AG09319 (cell line): ENCODE results near the gene NPC1.

Source experiments
- DNase-seq: peaks from one replicate; pipeline ENCODE4 v3.0.0-alpha.2; 2010; ENCODE audit warnings: low read depth; ENCODE audit errors: extremely low read depth
- TF ChIP-seq, protein P1 (sequence below): IDR thresholded peaks from 2 replicates; pipeline ENCODE4 v1.5.1; 2011; ENCODE audit warnings: low read depth, mild to moderate bottlenecking, inconsistent platforms, low read length, moderate library complexity

The NPC1 gene

GRCh38 chr18:23573020-23573419, 13.3 kb downstream of the NPC1 start:
- TF ChIP-seq, protein P1, sequence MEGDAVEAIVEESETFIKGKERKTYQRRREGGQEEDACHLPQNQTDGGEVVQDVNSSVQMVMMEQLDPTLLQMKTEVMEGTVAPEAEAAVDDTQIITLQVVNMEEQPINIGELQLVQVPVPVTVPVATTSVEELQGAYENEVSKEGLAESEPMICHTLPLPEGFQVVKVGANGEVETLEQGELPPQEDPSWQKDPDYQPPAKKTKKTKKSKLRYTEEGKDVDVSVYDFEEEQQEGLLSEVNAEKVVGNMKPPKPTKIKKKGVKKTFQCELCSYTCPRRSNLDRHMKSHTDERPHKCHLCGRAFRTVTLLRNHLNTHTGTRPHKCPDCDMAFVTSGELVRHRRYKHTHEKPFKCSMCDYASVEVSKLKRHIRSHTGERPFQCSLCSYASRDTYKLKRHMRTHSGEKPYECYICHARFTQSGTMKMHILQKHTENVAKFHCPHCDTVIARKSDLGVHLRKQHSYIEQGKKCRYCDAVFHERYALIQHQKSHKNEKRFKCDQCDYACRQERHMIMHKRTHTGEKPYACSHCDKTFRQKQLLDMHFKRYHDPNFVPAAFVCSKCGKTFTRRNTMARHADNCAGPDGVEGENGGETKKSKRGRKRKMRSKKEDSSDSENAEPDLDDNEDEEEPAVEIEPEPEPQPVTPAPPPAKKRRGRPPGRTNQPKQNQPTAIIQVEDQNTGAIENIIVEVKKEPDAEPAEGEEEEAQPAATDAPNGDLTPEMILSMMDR = no peak
- no peak for DNase-seq

DNA sequence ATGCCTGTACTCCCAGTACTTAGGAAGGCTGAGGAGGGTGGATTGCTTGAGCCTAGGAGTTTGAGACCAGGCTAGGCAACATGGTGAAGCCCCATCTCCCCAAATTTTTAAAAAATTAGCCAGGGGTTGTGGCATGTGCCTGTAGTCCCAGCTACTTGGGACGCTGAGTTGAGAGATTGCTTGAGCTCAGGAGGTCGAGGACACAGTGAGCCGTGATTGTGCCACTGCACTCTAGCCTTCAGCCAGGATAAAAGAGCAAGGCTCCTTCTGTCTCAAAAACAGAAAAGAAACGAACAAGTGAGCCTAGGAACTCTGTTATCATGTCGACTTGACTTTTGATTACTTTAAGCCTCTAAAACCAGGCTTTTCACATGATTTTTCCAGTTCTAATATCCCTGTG, 13.7 kb downstream of the NPC1 start:
- DNase-seq = no peak
- TF ChIP-seq, protein P1 = no peak

DNA sequence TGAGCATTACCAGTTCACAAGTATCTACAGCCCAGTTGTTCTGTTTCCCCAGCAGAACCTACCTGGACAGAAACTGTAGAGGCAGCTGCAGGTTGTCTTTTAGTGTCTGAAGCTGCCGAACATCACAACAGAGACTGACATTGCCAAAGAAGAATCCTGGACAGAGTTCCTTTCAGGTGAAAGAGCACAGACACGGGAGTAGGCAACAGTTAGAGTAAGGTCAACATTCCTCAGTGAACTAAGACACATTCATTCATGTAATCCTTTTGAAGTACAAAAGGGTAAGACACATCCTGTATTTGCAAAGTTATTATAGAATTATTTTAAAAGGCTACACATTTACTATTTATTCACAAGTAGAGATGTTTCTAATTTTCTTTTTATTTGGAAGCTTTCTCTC, 14.3 kb downstream of the NPC1 start:
- DNase-seq = no peak
- TF ChIP-seq, protein P1 = no peak

GRCh38 chr18:23570912-23571504, 15.3 kb downstream of the NPC1 start:
- TF ChIP-seq, protein P1 = no peak
- DNase-seq = no peak

- TF ChIP-seq, protein P1 = no peak
- no peak for DNase-seq
Measured at GRCh38 chr18:23569299-23570063, 16.8 kb downstream of the NPC1 start.

DNA sequence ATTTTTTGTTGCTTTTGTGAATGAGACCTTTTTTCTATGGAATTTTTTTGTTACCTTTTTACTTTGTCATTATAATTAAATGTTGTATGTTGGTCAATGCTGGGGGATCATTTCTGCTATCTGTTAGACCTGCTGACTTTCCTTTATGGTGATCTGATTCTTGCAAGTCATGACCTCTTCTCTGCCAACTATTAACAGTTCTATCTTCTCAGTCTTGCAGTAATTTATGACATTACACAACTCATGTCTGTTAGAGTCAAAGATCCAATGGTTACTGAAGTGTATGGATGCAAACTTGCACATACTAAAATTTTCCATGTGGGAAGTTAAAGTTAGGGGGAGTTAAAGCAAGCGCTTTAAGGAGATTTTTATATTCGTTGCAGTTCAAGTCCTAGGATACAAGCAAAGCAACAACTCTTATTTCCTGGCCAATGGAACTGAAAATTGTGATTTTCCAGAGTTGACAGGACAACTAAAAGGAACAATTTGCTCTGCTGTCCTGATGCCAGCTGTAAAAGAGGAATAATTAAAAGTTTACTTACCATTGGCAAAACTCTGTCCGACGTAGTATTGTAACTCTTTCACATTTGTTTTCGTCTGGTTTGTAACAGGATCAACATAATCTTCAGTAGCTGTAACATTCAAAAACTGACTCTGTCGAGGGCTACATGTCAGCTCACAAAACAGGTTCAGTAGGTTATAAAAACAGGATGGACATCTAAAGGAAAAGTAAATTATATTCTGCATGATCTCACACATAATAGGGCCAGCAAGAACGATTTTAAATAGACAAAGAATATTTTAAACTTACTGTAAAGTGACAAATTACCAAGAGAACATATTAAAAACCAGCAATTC, 17.8 kb downstream of the NPC1 start:
- no peak for DNase-seq
- TF ChIP-seq, protein P1 = no peak

DNA sequence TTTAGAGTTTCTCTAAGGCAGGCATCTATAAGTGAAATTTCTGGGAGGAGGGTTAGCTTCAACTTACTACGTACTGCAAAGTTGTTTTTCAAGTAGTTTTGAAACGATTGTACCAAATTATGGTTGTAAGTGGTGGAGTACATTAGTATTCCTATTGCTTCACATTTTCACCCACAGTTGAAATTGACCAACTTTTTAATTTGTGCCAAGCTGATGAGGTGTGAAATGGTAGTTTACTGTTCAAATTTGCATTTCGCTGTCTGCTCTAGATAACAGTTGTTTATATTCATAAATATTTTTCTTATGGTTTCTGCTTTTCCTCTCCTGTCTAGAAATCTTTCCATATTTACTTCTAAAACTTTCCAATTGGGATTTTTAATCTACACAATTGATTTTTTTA, 18.6 kb downstream of the NPC1 start:
- no peak for DNase-seq
- TF ChIP-seq, protein P1 = no peak
